ENCODE results near the gene OPCML.

The OPCML gene

GRCh38 chr11:133480722-133481121, 51.6 kb downstream of the OPCML start:
- TF ChIP-seq EZH2 (IDR thresholded peaks at IDR 0.05; ENCODE audit: borderline replicate concordance, low read length) (no peak), CTCF (IDR thresholded peaks at IDR 0.05; ENCODE audit: low read length) (no peak)

DNA sequence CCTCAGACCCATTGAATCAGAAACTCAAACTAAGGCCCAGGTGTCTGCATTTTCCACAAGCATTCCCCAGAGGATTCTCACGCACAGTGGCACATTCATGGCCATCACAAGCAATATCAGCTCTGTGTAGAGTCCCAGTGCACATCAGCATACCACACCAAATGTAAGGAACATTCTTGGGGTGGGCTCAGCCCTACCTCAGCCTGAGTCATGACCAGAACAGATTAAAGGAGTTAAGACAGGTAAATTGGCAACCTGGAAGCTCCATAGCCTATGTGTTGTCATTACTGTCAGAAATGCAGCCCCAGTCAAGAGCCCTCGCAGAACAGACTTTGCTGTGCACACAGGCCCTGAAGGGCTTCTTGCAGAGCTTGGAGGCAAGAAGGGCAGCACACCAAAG, 53.1 kb downstream of the OPCML start:
- Histone ChIP-seq H3K79me2 (ENCODE audit: insufficient read depth, low read length) (no peaks in the 10 kb centered on the region), H3K9me3 (ENCODE audit: low read length) (no peaks in the 10 kb centered on the region), H3F3A (ENCODE audit: insufficient read depth, low read length) (no peaks in the 10 kb centered on the region), H3K27me3 (ENCODE audit: insufficient read depth, low read length) (no peaks in the 10 kb centered on the region), H2AFZ (ENCODE audit: low read length) (no peak overlapping the region), H3K27ac (ENCODE audit: low read depth, low read length, poor library complexity, severe bottlenecking) (no peak overlapping the region), H3K9ac (ENCODE audit: low read length) (no peak overlapping the region), H3K36me3 (ENCODE audit: insufficient read depth, low read length) (no peaks in the 10 kb centered on the region), H3K4me3 (ENCODE audit: low read depth, low read length, poor library complexity, severe bottlenecking) (no peak overlapping the region), H3K4me2 (ENCODE audit: low read length) (no peak overlapping the region), H3K4me1 (ENCODE audit: insufficient read depth, low read length, severe bottlenecking) (no peaks in the 10 kb centered on the region), H3K9me2 (ENCODE audit: low read depth, low read length) (no peaks in the 10 kb centered on the region), H4K20me1 (ENCODE audit: insufficient read depth, low read length) (no peaks in the 10 kb centered on the region)
- no peak for TF ChIP-seq EZH2 (IDR thresholded peaks at IDR 0.05; ENCODE audit: borderline replicate concordance, low read length)
- TF ChIP-seq CTCF (IDR thresholded peaks at IDR 0.05; ENCODE audit: low read length) = no peak

More at GRCh38 chr11:133480722-133481121, 51.6 kb downstream of the OPCML start:
- Histone ChIP-seq H3K4me3 (ENCODE audit: low read depth, low read length, poor library complexity, severe bottlenecking) (no peak overlapping the region), H3K9ac (ENCODE audit: low read length) (no peak overlapping the region), H3K27ac (ENCODE audit: low read depth, low read length, poor library complexity, severe bottlenecking) (no peak overlapping the region), H3F3A (ENCODE audit: insufficient read depth, low read length) (no peaks in the 10 kb centered on the region), H4K20me1 (ENCODE audit: insufficient read depth, low read length) (no peaks in the 10 kb centered on the region), H3K36me3 (ENCODE audit: insufficient read depth, low read length) (no peaks in the 10 kb centered on the region), H3K4me1 (ENCODE audit: insufficient read depth, low read length, severe bottlenecking) (no peaks in the 10 kb centered on the region), H3K4me2 (ENCODE audit: low read length) (no peak overlapping the region), H2AFZ (ENCODE audit: low read length) (no peak overlapping the region), H3K9me2 (ENCODE audit: low read depth, low read length) (no peaks in the 10 kb centered on the region), H3K79me2 (ENCODE audit: insufficient read depth, low read length) (no peaks in the 10 kb centered on the region), H3K9me3 (ENCODE audit: low read length) (no peaks in the 10 kb centered on the region), H3K27me3 (ENCODE audit: insufficient read depth, low read length) (no peaks in the 10 kb centered on the region)

DNA sequence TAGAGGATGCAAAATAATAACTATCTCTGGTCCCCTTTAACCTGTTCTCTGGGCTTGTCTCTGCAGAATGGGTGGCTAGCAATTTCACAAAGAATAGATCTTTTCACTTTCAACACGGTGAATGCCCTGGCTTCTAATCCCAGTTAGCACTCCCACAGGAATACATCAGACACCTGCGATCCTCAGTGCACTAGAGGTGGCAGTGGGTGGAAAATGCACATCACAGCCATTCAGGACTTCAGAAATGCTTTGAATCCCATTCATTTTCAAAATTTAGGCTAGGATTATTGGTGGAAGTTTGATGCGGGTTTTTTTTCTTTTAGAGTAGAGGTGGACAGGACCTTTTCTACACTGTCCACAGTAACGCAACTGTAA, 55.1 kb downstream of the OPCML start:
- Histone ChIP-seq H3K79me2 (ENCODE audit: insufficient read depth, low read length) (no peaks in the 10 kb centered on the region), H3K27ac (ENCODE audit: low read depth, low read length, poor library complexity, severe bottlenecking) (no peak overlapping the region), H2AFZ (ENCODE audit: low read length) (no peak overlapping the region), H3K4me1 (ENCODE audit: insufficient read depth, low read length, severe bottlenecking) (no peaks in the 10 kb centered on the region), H3F3A (ENCODE audit: insufficient read depth, low read length) (no peaks in the 10 kb centered on the region), H3K9ac (ENCODE audit: low read length) (no peak overlapping the region), H3K4me3 (ENCODE audit: low read depth, low read length, poor library complexity, severe bottlenecking) (no peak overlapping the region), H3K27me3 (ENCODE audit: insufficient read depth, low read length) (no peaks in the 10 kb centered on the region), H4K20me1 (ENCODE audit: insufficient read depth, low read length) (no peaks in the 10 kb centered on the region), H3K9me2 (ENCODE audit: low read depth, low read length) (no peaks in the 10 kb centered on the region), H3K36me3 (ENCODE audit: insufficient read depth, low read length) (no peaks in the 10 kb centered on the region), H3K9me3 (ENCODE audit: low read length) (no peaks in the 10 kb centered on the region), H3K4me2 (ENCODE audit: low read length) (no peak overlapping the region)
- TF ChIP-seq EZH2 (IDR thresholded peaks at IDR 0.05; ENCODE audit: borderline replicate concordance, low read length) (no peak), CTCF (IDR thresholded peaks at IDR 0.05; ENCODE audit: low read length) (no peak)

Data from OCI-LY1 (cell line).